NCI-H2029 treated with DMSO at 0.1 percent for 48 hours (cell line): ENCODE data around the gene SEPTIN3.

Source experiments
- DNase-seq: peaks from one replicate; lab custom pipeline; 2025; lab: John Stamatoyannopoulos, UW

SEPTIN3 gene

DNA sequence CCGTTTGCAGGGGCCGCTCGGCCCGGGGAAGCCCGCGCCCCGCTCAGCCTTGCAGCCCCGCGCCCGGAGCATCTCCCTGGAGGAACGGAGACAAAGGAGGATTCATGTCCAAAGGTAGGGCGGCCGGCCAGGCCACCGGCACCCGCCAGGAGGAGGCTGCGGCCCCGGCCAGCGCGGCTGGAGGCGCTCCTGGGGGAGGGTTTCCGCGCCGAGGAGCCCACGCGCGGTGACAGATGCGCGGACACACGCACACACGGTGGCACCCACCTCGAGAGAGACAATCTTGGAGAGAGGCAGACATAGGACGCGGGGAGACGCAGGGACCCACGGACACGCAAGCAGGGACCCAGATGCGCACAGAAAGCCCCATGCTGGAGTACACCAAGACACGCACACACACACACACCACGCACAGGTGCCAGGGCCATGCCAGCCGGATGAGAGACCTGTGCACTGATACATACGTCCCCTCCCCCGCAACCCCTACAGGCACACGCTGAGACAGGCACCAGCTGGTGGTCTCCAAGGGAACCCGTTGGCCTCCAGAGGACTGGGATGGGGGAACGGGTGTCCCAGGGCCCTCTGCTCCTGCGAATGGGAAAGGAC is 7.8 kb downstream of the SEPTIN3 start:
- DNase-seq, result no peak

DNA sequence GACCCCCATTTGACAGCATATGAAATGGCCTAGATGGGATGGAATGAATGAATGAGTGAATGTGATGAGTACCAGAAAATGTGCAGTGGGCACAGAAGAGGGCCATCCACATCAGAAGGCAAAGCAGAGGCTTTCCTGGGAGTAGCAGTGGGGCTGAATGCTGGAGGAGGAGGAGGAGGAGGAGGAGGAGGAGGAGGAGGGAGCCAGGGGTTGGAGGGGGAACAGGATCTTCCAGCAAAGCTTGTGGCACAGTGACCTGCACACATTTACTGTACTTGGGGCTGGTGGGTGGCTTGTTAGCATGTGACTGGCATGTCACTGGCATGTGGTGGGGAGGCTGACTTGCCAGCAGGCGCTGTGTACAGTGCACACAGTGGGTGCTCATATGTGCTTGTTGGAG is 9.5 kb downstream of the SEPTIN3 start:
- DNase-seq, result no peak

DNA sequence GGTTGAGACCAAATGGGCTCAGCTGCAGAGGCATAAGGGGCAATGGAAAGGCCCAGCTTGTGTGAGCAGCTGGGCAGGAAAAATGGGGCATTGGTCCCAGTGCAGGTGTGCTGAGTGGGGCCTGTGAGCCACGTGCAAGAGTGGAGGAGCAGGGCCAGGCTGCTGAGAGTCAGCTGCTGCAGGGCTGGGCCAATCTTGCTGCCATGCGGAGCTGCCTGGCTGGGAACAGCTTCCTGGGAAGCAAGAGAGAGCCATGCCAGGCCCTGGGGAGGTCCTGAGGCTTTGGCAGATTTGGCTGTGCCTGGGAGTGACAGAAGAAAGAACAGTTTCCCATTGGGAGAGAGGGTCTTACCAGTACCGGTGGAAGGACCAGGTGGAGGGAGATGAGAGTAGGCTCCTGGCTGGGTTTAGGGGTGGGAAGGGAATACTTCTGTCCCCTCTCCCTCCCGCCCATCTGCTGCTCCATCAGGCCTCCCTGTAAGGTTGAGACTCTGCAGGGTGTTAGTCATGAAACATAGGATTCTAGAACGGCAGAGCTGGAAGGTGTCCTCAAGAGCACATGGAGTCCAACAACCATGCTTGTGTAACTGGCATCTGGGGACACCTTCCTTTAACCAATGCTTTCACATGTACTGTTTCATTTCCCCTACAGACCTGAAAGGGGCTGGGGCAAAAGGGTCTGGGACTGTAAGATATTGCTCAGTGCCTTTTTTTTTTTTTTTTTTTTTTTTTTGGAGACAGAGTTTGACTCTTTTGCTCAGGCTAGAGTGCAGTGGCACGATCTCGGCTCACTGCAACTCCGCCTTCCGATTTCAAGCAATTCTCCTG is 10.4 kb downstream of the SEPTIN3 start:
- DNase-seq, result no peak

DNA sequence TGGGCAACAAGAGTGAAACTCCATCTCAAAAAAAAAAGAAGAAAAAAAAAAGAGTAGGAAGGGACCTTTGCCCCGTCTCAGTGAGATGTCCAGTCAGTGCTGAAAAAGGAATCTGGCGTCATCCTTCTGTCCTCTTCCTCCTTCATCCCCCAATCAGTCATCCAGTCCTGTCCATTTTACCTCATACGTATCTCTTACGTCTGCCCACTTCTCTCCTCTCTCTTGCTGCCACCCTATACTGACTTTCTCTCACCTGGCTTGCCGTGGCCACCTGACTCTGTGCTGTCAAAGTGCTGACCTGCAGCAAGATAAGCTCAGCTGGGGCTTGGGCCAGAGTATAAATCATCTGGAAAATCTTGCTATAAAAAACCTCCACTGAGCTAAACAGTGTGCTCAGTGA is 13.6 kb downstream of the SEPTIN3 start:
- DNase-seq, result no peak

DNA sequence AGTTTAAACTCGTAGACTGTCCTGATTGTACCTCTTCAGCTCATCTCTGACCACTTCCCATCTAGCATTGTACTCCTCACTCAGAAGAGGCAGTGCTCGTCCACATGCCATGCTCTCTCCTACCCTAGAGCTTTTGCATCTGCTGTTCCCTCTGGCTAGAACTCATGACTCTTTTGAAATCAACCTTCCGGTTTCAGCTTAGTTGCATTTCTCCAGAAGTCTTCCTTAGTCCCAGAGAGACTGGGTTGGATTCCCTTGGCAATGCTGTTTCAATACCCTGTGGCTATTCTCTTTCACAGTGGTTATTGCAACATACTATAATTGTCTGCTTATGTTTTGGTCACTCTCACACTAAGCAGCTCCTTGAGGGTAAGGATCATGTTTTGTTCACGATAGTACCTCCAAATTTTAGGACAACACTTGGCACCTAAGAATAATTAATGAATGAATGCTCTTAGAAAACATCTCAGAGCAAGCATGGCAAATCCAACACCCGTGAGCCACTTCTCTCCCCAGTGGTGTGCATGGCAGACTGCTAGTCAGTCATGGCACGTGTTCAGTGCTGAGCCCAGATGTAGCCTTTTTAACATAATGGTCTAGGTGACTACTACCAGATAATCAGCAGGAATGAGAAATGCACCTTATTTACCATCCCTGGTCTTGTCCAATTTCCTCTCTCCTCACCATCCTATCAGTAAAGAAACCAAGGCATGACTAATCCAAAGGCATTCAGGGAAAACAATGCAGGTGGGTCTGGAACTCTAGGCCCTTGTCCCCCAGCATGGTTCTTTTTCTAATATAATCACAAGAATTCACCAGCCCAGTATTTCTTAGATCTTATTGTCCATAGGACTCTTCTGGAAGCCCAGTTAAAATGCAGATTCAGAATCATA is 14.5 kb downstream of the SEPTIN3 start:
- DNase-seq, result no peak

DNA sequence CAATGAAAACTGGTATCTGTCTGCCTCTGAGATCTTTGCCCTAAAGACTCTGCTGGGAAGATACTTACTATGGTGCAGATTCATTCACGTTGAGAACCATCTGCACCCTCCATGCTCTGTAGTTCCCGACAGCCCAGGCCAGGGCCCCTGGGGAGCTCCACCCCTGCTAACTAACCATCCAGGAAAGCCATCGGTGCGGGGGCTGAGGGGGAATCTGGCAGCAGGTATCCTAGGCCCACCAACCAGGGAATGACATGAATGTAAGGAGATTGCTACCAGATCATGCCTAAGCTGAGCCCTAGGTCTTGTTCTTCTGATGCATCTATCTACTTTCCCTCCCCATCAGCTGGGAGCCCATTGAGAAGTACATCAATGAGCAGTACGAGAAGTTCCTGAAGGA is 18.0 kb downstream of the SEPTIN3 start:
- DNase-seq, result no peak

DNA sequence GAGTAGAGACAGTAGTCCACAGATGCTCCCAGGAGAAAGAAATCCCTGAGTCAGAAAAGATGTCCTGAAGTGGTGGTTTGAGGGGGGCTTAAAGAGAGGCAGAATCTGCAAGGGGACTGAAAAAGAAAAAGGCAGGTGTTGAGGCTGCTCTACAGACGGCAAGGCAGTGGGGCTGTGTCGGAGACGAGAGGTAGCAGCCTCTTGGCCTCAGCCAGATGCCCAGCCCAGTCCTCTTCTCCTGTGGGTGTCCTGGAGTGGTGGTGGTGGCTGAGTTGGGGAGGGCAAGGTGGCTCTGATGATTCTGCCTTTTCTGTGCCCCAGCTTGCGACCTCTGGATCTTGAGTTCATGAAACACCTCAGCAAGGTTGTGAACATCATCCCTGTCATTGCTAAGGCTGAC is 20.0 kb downstream of the SEPTIN3 start:
- no peak for DNase-seq

DNA sequence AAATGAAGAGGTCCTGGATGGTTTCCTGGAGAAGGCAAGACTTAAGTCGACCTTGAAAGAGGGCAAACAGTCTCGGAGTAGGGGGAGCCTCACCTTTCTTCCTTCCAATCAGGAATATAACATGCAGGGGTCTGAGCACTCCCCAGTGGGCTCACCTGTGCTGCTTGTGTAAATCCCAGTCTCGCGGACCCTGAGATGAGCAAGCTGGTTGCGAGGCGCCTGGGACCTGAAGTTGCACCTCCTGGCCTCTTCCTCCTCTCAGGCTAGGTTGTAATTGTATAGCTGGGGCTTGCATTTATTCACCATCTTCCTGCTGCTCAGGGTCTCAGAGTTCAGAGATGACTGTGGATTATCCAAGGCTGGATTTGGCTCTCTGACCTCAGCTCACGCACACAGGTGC is 21.9 kb downstream of the SEPTIN3 start:
- DNase-seq, result no peak

DNA sequence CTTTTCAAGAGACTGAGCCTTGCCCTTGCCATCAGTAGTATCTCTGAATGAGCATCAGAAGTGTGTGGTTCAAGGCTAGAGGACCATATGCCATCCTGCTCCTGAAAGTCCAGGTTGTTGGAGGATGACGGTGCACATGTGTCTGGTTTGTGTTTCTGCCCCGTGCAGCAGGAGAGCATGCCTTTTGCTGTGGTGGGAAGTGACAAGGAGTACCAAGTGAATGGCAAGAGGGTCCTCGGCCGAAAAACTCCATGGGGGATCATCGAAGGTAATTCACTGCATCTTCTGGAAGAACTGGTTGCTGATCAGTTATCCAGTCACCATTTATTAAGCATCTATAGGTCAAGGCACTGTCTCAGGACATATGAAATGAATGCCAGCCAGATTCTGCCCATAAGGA is 23.3 kb downstream of the SEPTIN3 start:
- DNase-seq, result no peak

DNA sequence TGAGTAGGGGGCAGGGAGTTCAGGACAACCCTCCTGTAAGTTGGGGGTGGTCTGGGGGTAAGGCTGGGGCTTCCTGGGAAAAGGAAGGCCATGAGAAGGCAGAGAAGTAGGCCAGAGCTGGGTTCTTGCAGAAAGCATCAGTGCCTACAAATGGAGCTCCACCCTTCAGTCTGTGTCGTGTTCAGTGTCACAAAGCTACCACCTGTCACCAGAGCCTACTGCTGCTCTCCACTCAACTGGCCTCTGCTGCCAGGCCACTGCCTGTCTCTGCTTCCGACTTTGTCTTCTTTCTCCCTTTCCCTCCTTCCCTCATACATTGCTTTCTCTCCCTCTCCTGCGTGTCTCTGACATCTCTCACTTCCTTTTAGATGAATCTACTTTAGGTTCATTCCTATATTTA is 26.0 kb downstream of the SEPTIN3 start:
- DNase-seq, result no peak

DNA sequence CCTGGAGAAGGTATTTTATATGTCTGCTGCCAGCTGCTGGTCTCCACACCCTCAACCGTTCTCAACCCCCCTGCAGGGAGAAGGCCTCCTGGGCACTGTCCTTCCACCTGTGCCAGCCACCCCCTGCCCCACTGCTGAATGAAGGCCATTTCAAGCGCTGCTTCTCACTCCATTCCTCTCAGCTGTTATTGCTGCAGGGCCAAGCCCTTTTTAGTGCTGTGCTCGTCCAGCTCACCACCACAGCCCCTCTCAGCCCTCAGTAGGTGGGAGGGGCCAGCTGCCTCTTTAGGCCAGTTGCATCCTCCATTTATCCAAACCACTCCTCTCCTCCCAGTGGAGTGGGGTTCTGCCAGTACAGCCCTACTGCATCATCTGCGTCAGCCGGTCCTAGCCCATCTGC is 27.6 kb downstream of the SEPTIN3 start:
- DNase-seq, result no peak

DNA sequence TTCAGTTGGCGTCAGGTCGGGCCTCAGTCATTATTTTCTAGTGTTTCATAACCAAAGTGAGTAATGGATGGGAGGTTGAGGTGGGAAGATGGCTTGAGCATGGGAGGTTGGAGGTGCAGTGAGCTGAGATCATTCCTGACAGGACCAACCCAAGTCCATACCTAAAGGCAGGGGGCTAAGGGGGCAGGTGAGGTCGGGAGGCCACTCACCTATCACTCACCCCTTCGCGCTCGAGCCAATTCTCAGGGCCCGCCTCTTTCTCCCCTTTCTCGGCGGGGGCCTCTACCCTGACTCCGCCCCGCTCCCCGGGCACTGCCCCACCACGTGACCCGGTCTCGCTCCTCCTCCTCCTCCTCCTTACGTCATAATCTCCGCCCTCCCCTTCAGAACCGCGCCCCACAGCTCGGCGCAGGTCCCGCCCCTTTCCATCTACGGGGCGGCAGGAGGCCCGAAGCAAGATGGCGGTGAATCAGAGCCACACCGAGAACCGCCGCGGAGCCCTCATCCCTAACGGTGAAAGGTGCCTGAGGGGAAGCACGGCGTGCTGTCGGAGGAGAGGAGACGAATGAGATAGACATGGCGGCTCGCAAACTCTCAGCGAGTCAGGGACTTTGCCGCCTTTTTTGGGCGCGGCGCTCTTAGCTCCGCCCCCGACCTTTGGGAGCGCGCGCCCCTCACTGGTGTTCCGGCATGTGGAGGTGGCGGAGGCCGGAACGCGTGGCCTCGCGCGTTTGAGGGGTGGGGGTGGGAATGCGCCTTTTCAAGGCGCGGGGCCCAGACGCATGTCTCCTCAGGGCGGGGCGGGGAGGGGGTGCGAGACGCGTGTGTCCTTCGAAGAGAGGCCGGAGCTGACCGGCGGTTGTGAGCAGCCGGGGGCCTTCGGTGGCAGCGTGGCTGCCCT is 29.4 kb downstream of the SEPTIN3 start, which contains the start of gene WBP2NL:
Gene WBP2NL, plus strand, starts transcription at position 428 of the 901 bp plus-strand sequence. Its CDS starts 31 bp downstream, at position 459.
- DNase-seq, result no peak

DNA sequence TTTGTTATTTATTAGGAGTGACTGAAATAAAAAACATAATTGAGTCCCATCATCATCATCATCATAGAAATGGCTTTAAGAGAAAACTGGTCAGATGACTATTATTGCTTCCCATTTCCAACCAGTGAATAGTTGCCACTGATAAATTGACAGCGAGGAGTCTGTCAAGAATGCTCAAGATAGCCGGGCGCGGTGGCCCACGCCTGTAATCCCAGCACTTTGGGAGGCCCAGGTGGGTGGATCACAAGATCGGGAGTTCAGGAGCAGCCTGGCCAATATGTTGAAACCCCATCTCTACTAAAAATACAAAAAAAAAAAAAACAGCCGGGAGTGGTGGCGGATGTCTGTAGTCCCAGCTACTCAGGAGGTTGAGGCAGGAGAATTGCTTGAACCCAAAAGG is 31.2 kb downstream of the SEPTIN3 start:
- DNase-seq, result no peak

DNA sequence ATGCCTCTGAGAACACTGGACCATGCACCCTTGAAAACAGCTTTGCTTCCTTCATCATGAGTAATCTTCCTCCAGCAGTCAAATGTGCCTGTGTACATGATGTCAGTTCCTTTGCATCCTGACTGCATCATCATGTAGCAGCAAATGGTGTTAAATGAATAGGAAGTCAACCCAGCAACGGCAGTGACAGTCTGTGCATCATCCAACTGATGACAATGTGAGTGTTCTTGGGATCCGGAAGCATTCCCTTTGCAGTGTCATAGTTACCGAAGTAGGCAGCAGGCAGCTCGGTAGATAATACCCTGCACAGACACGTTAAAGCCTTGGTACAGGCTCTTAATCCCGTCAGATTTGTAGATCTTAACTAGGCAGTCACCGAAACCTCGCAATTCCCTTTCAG is 31.9 kb downstream of the SEPTIN3 start:
- no peak for DNase-seq

DNA sequence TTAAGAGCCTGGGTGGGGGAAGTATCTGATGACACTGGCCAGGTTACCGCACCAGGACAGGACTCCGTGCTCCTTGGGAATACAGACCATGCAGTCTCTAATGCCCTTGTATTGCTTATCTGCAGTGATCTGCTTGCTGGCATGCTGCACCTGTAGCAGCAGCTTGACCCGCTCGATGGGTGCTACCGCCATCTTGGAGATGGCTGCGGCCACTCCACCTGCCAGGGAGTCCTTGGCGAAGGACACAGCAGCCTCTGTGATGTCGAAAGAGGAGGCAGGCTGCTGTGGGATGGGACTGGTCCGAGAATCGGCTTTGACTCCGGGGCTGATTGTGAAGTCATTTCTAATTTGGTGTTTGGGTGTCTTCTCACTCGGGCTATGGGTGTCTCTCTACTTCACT is 32.5 kb downstream of the SEPTIN3 start:
- no peak for DNase-seq

DNA sequence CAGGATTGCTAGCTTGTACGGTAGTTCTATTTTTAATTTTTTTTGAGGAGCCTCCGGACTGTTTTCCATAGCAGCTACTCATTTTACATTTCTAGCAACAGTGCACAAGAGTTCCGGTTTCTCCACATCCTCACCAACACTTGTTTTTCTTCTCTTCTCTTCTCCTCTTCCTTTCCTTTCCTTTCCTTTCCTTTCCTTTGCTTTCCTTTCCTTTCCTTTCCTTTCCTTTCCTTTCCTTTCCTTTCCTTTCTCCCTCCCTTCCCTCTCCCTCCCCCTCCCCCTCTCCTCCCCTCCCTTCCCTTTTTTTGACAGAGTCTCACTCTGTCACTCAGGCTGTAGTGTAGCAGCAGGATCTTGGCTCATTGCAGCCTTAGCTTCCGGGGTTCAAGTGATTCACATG is 38.7 kb downstream of the SEPTIN3 start:
- no peak for DNase-seq

DNA sequence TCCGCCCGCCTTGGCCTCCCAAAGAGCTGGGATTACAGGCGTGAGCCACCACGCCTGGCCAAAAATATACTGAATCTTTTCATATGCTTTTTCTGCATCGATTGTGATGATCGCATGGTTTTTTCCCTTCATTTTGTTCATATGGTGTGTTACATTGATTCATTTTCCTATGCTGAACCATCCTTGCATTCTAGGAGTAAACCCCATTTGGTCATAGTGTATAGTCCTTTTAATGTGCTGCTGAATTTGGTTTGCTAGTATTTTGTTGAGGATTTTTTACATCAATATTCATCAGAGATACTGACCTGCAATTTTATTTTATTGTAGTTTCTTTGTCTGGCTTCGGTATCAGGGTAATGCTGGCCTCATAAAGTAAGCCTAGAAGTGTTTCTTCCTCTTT is 41.5 kb downstream of the SEPTIN3 start:
- DNase-seq, result no peak

DNA sequence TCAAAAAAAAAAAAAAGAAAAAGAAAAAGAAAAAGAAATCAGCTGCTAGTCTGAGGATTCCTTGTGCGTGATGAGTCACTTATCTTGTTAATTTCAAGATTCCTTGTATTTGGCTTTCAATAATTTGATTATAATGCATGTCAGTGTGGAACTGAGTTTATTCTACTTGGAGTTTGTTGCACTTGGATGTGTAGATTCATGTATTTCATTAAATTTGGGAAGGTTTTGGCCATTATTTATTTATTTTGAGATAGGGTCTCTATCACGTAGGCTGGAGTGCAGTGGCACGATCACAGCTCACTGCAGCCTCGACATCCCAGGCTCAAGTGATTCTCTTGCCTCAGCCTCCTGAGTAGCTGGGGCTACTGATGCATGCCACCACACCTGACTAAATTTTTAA is 44.1 kb downstream of the SEPTIN3 start:
- DNase-seq, result no peak

DNA sequence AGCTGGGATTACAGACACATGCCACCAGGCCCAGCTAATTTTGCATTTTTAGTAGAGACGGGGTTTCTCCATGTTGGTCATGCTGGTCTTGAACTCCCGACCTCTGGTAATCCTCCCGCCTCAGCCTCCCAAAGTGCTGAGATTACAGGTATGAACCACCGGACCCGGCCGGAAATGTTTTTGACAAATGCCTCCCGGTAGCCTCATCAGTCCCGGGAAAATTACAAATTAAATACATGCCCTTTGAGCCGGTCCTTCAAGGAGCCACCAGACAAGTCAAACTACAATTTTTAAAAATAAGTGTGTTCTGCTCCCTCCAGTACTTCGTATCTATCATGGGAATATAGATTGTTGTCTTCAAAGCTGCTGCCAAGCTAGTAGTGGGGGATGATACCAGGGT is 46.9 kb downstream of the SEPTIN3 start:
- no peak for DNase-seq

DNA sequence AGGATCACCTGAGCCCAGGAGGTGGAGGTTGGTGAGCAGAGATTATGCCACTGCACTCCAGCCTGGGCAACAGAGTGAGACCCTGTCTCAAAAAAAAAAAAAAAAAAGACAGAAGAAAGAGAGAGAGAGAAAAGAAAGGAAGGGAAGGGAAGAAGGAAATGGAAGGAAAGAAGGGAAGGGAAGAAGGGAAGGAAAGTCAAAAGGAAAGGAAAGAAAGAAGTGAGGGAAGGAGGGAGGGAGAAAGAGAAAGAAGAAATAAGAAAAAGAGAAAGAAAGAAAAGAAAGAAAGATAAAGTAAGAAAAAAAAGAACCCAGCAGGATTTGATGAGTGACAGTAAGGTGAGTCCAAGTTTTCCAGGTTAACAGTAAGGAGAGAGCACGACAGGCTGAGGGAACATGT is 49.0 kb downstream of the SEPTIN3 start:
- no peak for DNase-seq
